Endothelial cell of umbilical vein (primary cell): ENCODE results near the gene TNFAIP8L3. TPM values are rescaled to one million over a fixed set of nuclear protein-coding genes. Genes with fewer than 3 reads are reported as not detected.

Source experiments
- BruUV-seq: library from RNA; stranded (reverse); fragments of 400-500 nt; replicated peaks from 2 replicates; lab custom pipeline; 2021; lab: Mats Ljungman, UMichigan
- CTCF ChIA-PET: fragments of 300-600, 350-600 bp; sonication (Branson Sonifier 250); formaldehyde crosslinking; loops from one replicate; lab custom pipeline; 2021; ENCODE audit warnings: antibody characterized with exemption, inconsistent platforms; lab: Charles Lee
- POLR2A ChIA-PET: fragments of 300-600, 350-600 bp; sonication (Branson Sonifier 250); formaldehyde crosslinking; loops from one replicate; lab custom pipeline; 2021; ENCODE audit warnings: antibody characterized with exemption, inconsistent platforms; lab: Charles Lee
- DNase-seq: peaks from one replicate; pipeline ENCODE4 v3.0.0-alpha.2; 2011; ENCODE audit warnings: low read depth, low spot score
- FAIRE-seq: peaks from 2 replicates; lab custom pipeline; 2011; peaks lifted over from hg19 to GRCh38; lab: Jason Lieb, UNC
- H2AFZ ChIP-seq: 2 replicates; pipeline ENCODE4 v1.6.0; 2012; ENCODE audit warnings: low read depth, low read length, control low read depth, inconsistent platforms
- H3K27ac ChIP-seq: 2 replicates; pipeline ENCODE4 v1.5.1; 2011; ENCODE audit warnings: low read depth, mild to moderate bottlenecking, control low read depth, low read length, moderate library complexity; ENCODE audit not compliant: insufficient read depth
- H3K27me3 ChIP-seq, 2 experiments: 2 replicates each; pipeline versions ENCODE4 v1.6.0 to v1.6.1; 2011; ENCODE audit warnings: low read length in 2 of 2, mixed read lengths in 1 of 2; ENCODE audit not compliant: control insufficient read depth in 2 of 2, insufficient read depth in 2 of 2
- H3K36me3 ChIP-seq, 2 experiments: 2 replicates in 1 of 2; 3 replicates in 1 of 2; pipeline ENCODE4 v1.5.1; 2011; ENCODE audit warnings: low read length in 2 of 2, mild to moderate bottlenecking in 1 of 2, moderate library complexity in 1 of 2; ENCODE audit not compliant: control insufficient read depth in 2 of 2, insufficient read depth in 2 of 2; ENCODE audit errors: extremely low read depth in 1 of 2
- H3K4me1 ChIP-seq: 3 replicates; pipeline ENCODE4 v1.5.1; 2011; ENCODE audit warnings: mild to moderate bottlenecking, low read length; ENCODE audit not compliant: control insufficient read depth, insufficient read depth; ENCODE audit errors: extremely low read depth
- H3K4me2 ChIP-seq: 2 replicates; pipeline ENCODE4 v1.6.1; 2011; ENCODE audit warnings: low read length, control low read depth, mixed read lengths; ENCODE audit not compliant: insufficient read depth
- H3K4me3 ChIP-seq, 3 experiments: fragments of 200-600 bp in 1 of 3; sonication (generic), shearing (Covaris generic) in 1 of 3; replicated peaks in 1 of 3; 2 replicates each; pipeline ENCODE4 v1.5.1; 2011 to 2016; ENCODE audit warnings: control low read depth in 3 of 3, low read length in 3 of 3, mild to moderate bottlenecking in 2 of 3, inconsistent platforms in 1 of 3, low read depth in 1 of 3, moderate library complexity in 1 of 3; ENCODE audit not compliant: insufficient read depth in 1 of 3
- H3K79me2 ChIP-seq: 2 replicates; pipeline ENCODE4 v1.6.0; 2012; ENCODE audit warnings: low read length, inconsistent platforms; ENCODE audit not compliant: control insufficient read depth, insufficient read depth
- H3K9ac ChIP-seq: replicated peaks from 2 replicates; pipeline ENCODE3; 2011; ENCODE audit warnings: low read length, control low read depth; ENCODE audit not compliant: insufficient read depth; ENCODE audit errors: extremely low read depth
- H3K9me1 ChIP-seq: replicated peaks from 3 replicates; pipeline ENCODE4 v1.6.0; 2011; ENCODE audit warnings: mild to moderate bottlenecking, low read length; ENCODE audit not compliant: control insufficient read depth, insufficient read depth; ENCODE audit errors: extremely low read depth
- H3K9me3 ChIP-seq: replicated peaks from 2 replicates; pipeline ENCODE4 v1.5.1; 2012; ENCODE audit warnings: low read length, inconsistent platforms; ENCODE audit not compliant: control insufficient read depth, insufficient read depth
- H4K20me1 ChIP-seq: replicated peaks from 2 replicates; pipeline ENCODE3; 2011; ENCODE audit warnings: mild to moderate bottlenecking, low read length; ENCODE audit not compliant: control insufficient read depth, insufficient read depth; ENCODE audit errors: extremely low read depth
- EZH2 ChIP-seq: IDR thresholded peaks from 2 replicates; pipeline ENCODE4 v1.6.1; 2012; ENCODE audit warnings: borderline replicate concordance, low read depth, mild to moderate bottlenecking, moderate library complexity, low read length, inconsistent platforms; ENCODE audit not compliant: severe bottlenecking
- FOS ChIP-seq: IDR thresholded peaks from 2 replicates; pipeline ENCODE4 v1.6.1; 2011; ENCODE audit warnings: mild to moderate bottlenecking, low read length, moderate library complexity, borderline replicate concordance; ENCODE audit not compliant: insufficient read depth
- GATA2 ChIP-seq: IDR thresholded peaks from 2 replicates; pipeline ENCODE4 v1.7.0; 2011; ENCODE audit warnings: low read depth, mild to moderate bottlenecking, moderate library complexity, mixed read lengths, low read length; ENCODE audit not compliant: insufficient read length, insufficient read depth
- JUN ChIP-seq: IDR thresholded peaks from 2 replicates; pipeline ENCODE4 v1.6.1; 2011; ENCODE audit warnings: borderline replicate concordance, low read depth; ENCODE audit not compliant: insufficient read length, insufficient read depth
- MYC ChIP-seq: IDR thresholded peaks from one replicate; pipeline ENCODE4 v1.6.1; 2011; ENCODE audit warnings: mild to moderate bottlenecking, low read depth, low read length
- dilution Hi-C: fragments of 300-500 bp; cut with MboI; formaldehyde crosslinking; loops from one replicate; pipeline ENCODE4 v1.15.0; 2019; ENCODE audit warnings: low sequenced_read_pairs; ENCODE audit not compliant: extremely low pct_ligation_motif_present
- intact Hi-C: fragments of 100-400 bp; cut with micrococcal nuclease; formaldehyde crosslinking; loops from one replicate; pipeline ENCODE4 v1.10.0; 2022
- polyA plus RNA-seq, 4 experiments: library from polyadenylated mRNA; depleted of rRNA in 3 of 4; stranded (reverse) in 3 of 4; unstranded in 1 of 4; fragments of >200 nt; gene quantifications; 2 replicates each; pipeline versions ENCODE4 v1.2.1 to v1.2.3, GENCODE V29; 2011 to 2012; ENCODE audit warnings: missing spikeins in 1 of 4
- total RNA-seq: library from RNA; stranded (reverse); gene quantifications from 2 replicates; pipeline ENCODE4 v1.2.3, GENCODE V29; 2021
- TF ChIP-seq, protein P1 (sequence below): IDR thresholded peaks from 2 replicates; pipeline ENCODE4 v1.6.1; 2011; ENCODE audit not compliant: insufficient read depth, insufficient read length
- TF ChIP-seq, protein P2 (sequence below), 2 donors: IDR thresholded peaks; 1 replicate in 1 of 2; 2 replicates in 1 of 2; pipeline ENCODE4 v1.5.1; 2011; ENCODE audit warnings: low read length in 2 of 2, mild to moderate bottlenecking in 2 of 2, moderate library complexity in 2 of 2, control low read depth in 1 of 2, inconsistent platforms in 1 of 2, low read depth in 1 of 2; ENCODE audit not compliant: insufficient read depth in 1 of 2; ENCODE audit errors: extremely low read depth in 1 of 2

Gene TNFAIP8L3
- total and polyA plus RNA-seq, 2 donors (not counting 3 experiments of a cell fraction or from before 2014, with no cell fraction given): 8.8 to 38.3 TPM

DNA sequence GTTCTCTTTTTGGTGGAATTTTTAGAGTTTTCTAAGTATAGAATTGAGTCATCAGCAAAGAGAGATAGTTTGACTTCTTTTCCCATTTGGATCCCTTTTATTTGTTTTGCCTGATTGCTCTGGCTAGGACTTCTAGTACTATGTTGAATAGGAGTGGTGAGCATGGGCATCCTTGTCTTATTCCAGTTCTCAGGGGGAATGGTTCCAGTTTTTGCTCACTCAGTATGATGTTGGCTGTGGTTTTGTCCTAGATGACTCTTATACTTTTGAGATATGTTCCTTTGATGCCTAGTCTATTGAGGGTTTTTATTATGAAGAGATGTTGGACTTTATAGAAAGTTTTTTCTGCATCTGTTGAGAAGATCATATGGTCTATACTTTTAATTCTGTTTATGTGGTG lies 72.5 kb downstream of the TNFAIP8L3 start:
- H3K27ac ChIP-seq: no peak overlapping the region
- no peaks in the 10 kb centered on the region for H3K9me3 ChIP-seq
- BruUV-seq: no TSS peak
- no peak overlapping the region for H3K9ac ChIP-seq
- DNase-seq (no peak), FAIRE-seq (no peak)
- no peaks in the 10 kb centered on the region for H3K4me1 ChIP-seq
- no peak overlapping the region for H3K4me3 ChIP-seq
- CTCF ChIA-PET: no interaction called here
- POLR2A ChIA-PET: no interaction called here
- H3K4me2 ChIP-seq: no peak overlapping the region
- H3K27me3 ChIP-seq: no peaks in the 10 kb centered on the region
- no peak overlapping the region for H2AFZ ChIP-seq
- no peak for TF ChIP-seq GATA2
- TF ChIP-seq, protein P1, sequence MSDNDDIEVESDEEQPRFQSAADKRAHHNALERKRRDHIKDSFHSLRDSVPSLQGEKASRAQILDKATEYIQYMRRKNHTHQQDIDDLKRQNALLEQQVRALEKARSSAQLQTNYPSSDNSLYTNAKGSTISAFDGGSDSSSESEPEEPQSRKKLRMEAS: no peak
- no peak for TF ChIP-seq FOS
- no peak for TF ChIP-seq JUN
- no peak for TF ChIP-seq MYC
- TF ChIP-seq EZH2: no peak
- TF ChIP-seq, protein P2, sequence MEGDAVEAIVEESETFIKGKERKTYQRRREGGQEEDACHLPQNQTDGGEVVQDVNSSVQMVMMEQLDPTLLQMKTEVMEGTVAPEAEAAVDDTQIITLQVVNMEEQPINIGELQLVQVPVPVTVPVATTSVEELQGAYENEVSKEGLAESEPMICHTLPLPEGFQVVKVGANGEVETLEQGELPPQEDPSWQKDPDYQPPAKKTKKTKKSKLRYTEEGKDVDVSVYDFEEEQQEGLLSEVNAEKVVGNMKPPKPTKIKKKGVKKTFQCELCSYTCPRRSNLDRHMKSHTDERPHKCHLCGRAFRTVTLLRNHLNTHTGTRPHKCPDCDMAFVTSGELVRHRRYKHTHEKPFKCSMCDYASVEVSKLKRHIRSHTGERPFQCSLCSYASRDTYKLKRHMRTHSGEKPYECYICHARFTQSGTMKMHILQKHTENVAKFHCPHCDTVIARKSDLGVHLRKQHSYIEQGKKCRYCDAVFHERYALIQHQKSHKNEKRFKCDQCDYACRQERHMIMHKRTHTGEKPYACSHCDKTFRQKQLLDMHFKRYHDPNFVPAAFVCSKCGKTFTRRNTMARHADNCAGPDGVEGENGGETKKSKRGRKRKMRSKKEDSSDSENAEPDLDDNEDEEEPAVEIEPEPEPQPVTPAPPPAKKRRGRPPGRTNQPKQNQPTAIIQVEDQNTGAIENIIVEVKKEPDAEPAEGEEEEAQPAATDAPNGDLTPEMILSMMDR (IDR thresholded peaks at IDR 0.05; ENCODE audit: extremely low read depth in 1 of 2, insufficient read depth in 1 of 2, low read depth in 1 of 2, low read length in 2 of 2): no peak
- no peaks in the 10 kb centered on the region for H3K79me2 ChIP-seq
- intact Hi-C loops (no loop called here), dilution Hi-C loops (no loop called here)
- no peaks in the 10 kb centered on the region for H3K36me3 ChIP-seq
- no peaks in the 10 kb centered on the region for H4K20me1 ChIP-seq
- no peaks in the 10 kb centered on the region for H3K9me1 ChIP-seq
